A549 (cell line): ENCODE results near the gene YWHAG.

Source experiments
- CHD2 ChIP-seq: fragments of 150-350 bp; IDR thresholded peaks from 2 replicates; pipeline ENCODE4 v1.6.1; 2014; ENCODE audit warnings: low read length; ENCODE audit not compliant: partially characterized antibody
- ESRRA ChIP-seq: fragments of 150-350 bp; IDR thresholded peaks from 2 replicates; pipeline ENCODE4 v1.6.1; 2014; ENCODE audit warnings: mild to moderate bottlenecking, low read length, borderline replicate concordance
- HEYL ChIP-seq: fragments of 250-450 bp; sonication (Bioruptor Pico); IDR thresholded peaks from 2 replicates; pipeline ENCODE4 v1.8.0; 2021; ENCODE audit warnings: mild to moderate bottlenecking, moderate library complexity
- KDM1A ChIP-seq: fragments of 200-600 bp; sonication (generic); IDR thresholded peaks from 2 replicates; pipeline ENCODE4 v1.6.1; 2016; ENCODE audit warnings: low read depth, mild to moderate bottlenecking
- MAFK ChIP-seq: fragments of 450-650 bp; IDR thresholded peaks from 2 replicates; pipeline ENCODE4 v1.6.1; 2014; ENCODE audit not compliant: partially characterized antibody
- NFE2L2 ChIP-seq: fragments of 150-350 bp; conservative IDR thresholded peaks from 2 replicates; pipeline ENCODE4 v1.6.1; 2014; ENCODE audit warnings: low read length
- POLR2A ChIP-seq: IDR thresholded peaks from 2 replicates; pipeline ENCODE4 v1.6.1; 2012; ENCODE audit warnings: mild to moderate bottlenecking, low read length
- SMC3 ChIP-seq: fragments of >200 bp; sonication (Bioruptor Twin); formaldehyde crosslinking; IDR thresholded peaks from 3 replicates; pipeline ENCODE4 v1.6.1; 2018; ENCODE audit warnings: inconsistent platforms
- TP53 ChIP-seq: fragments of 250-450 bp; sonication (Bioruptor Pico); IDR thresholded peaks from 2 replicates; pipeline ENCODE4 v1.5.0; 2021; ENCODE audit warnings: mild to moderate bottlenecking, moderate library complexity
- TF ChIP-seq, protein P1 (sequence below): fragments of >200 bp; sonication (Bioruptor Twin); formaldehyde crosslinking; IDR thresholded peaks from 3 replicates; pipeline ENCODE4 v1.5.1; 2016

GRCh38 chr7:76347710-76348109 lies 11.1 kb downstream of the YWHAG start:
- TF ChIP-seq, protein P1, sequence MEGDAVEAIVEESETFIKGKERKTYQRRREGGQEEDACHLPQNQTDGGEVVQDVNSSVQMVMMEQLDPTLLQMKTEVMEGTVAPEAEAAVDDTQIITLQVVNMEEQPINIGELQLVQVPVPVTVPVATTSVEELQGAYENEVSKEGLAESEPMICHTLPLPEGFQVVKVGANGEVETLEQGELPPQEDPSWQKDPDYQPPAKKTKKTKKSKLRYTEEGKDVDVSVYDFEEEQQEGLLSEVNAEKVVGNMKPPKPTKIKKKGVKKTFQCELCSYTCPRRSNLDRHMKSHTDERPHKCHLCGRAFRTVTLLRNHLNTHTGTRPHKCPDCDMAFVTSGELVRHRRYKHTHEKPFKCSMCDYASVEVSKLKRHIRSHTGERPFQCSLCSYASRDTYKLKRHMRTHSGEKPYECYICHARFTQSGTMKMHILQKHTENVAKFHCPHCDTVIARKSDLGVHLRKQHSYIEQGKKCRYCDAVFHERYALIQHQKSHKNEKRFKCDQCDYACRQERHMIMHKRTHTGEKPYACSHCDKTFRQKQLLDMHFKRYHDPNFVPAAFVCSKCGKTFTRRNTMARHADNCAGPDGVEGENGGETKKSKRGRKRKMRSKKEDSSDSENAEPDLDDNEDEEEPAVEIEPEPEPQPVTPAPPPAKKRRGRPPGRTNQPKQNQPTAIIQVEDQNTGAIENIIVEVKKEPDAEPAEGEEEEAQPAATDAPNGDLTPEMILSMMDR, result no peak
- TF ChIP-seq SMC3, result no peak
- TF ChIP-seq KDM1A, result no peak
- no peak for TF ChIP-seq HEYL (CRISPR knock-in tag)
- TF ChIP-seq POLR2A, result no peak
- TF ChIP-seq NFE2L2, result no peak
- no peak for TF ChIP-seq TP53 (CRISPR knock-in tag)
- no peak for TF ChIP-seq MAFK
- no peak for TF ChIP-seq CHD2
- no peak for TF ChIP-seq ESRRA
